A549 (cell line): Measurements from ENCODE around the gene TLCD3B. TPM values are rescaled to one million over a fixed set of nuclear protein-coding genes. Genes with fewer than 3 reads are reported as not detected.
A peak's percentile ranks its signal among the peaks of the same experiment; 100 is the strongest.

Experiments
- ATAC-seq, 2 experiments: fragments of 200-7000 bp in 1 of 2; fragments of >200 bp in 1 of 2; cut with Nextera tagmentation in 1 of 2; cut with Tn5 transposase in 1 of 2; 3 replicates each; pipeline versions ENCODE4 v1.8.0 to v1.9.1; 2018 to 2020; ENCODE audit warnings: mild to moderate bottlenecking in 1 of 2, moderate library complexity in 1 of 2
- CTCF ChIA-PET: fragments of 300-600 bp; sonication (Branson Sonifier 250); formaldehyde crosslinking; extraction: SDS; loops from one replicate; lab custom pipeline; 2021; ENCODE audit warnings: antibody characterized with exemption, inconsistent platforms; lab: Yijun Ruan, JAX
- POLR2A ChIA-PET: fragments of 350-600 bp; formaldehyde crosslinking; extraction: SDS; loops from one replicate; lab custom pipeline; 2021; ENCODE audit warnings: antibody characterized with exemption, inconsistent platforms; lab: Yijun Ruan, JAX
- DNase-seq, 2 experiments: peaks; one replicate each; pipeline versions ENCODE4 v3.0.0 to v3.0.0-alpha.2; 2011 to 2016; ENCODE audit warnings: low read depth in 1 of 2, low spot score in 1 of 2
- FAIRE-seq: peaks from 2 replicates; lab custom pipeline; 2011; peaks lifted over from hg19 to GRCh38; lab: Jason Lieb, UNC
- H3K27ac ChIP-seq, 2 experiments: fragments of >200 bp; sonication (Bioruptor Twin); formaldehyde crosslinking; 3 replicates each; pipeline ENCODE4 v1.5.1; 2016 to 2017
- H3K4me1 ChIP-seq: fragments of >200 bp; sonication (Bioruptor Twin); formaldehyde crosslinking; 3 replicates; pipeline ENCODE4 v1.6.1; 2016
- H3K4me2 ChIP-seq: fragments of >200 bp; sonication (Bioruptor Twin); formaldehyde crosslinking; 3 replicates; pipeline ENCODE4 v1.6.1; 2016
- H3K4me3 ChIP-seq: fragments of >200 bp; sonication (Bioruptor Twin); formaldehyde crosslinking; 3 replicates; pipeline ENCODE4 v1.5.1; 2016
- H3K9me3 ChIP-seq: fragments of >200 bp; sonication (Bioruptor Twin); formaldehyde crosslinking; 3 replicates; pipeline ENCODE4 v1.6.1; 2016
- BHLHE40 ChIP-seq: IDR thresholded peaks from 2 replicates; pipeline ENCODE4 v1.6.1; 2012; ENCODE audit warnings: low read depth, low read length, inconsistent platforms
- CBX2 ChIP-seq: fragments of 200-600 bp; sonication (generic); IDR thresholded peaks from 2 replicates; pipeline ENCODE4 v1.6.1; 2016; ENCODE audit warnings: low read depth, mild to moderate bottlenecking, borderline replicate concordance
- CBX8 ChIP-seq: fragments of 200-600 bp; sonication (generic); IDR thresholded peaks from 2 replicates; pipeline ENCODE4 v1.6.1; 2016
- CEBPB ChIP-seq, 2 experiments: fragments of >200 bp in 1 of 2; sonication (Bioruptor Twin) in 1 of 2; formaldehyde crosslinking in 1 of 2; IDR thresholded peaks; 2 replicates each; pipeline ENCODE4 v1.6.1; 2012 to 2016
- EHMT2 ChIP-seq: fragments of 200-600 bp; sonication (generic); IDR thresholded peaks from 2 replicates; pipeline ENCODE4 v1.6.1; 2016; ENCODE audit warnings: antibody characterized with exemption, low read depth, mild to moderate bottlenecking, moderate library complexity
- ESRRA ChIP-seq: fragments of 150-350 bp; IDR thresholded peaks from 2 replicates; pipeline ENCODE4 v1.6.1; 2014; ENCODE audit warnings: mild to moderate bottlenecking, low read length, borderline replicate concordance
- FOSB ChIP-seq: fragments of 250-450 bp; sonication (Bioruptor Pico); IDR thresholded peaks from 2 replicates; pipeline ENCODE4 v1.5.0; 2020; ENCODE audit warnings: mild to moderate bottlenecking, moderate library complexity
- NFE2L2 ChIP-seq: fragments of 150-350 bp; conservative IDR thresholded peaks from 2 replicates; pipeline ENCODE4 v1.6.1; 2014; ENCODE audit warnings: low read length
- RFX5 ChIP-seq: fragments of 450-650 bp; IDR thresholded peaks from 2 replicates; pipeline ENCODE4 v1.7.1; 2014; ENCODE audit warnings: antibody characterized with exemption, mild to moderate bottlenecking, moderate library complexity
- TP53 ChIP-seq: fragments of 250-450 bp; sonication (Bioruptor Pico); IDR thresholded peaks from 2 replicates; pipeline ENCODE4 v1.5.0; 2021; ENCODE audit warnings: mild to moderate bottlenecking, moderate library complexity
- ZC3H11A ChIP-seq: fragments of 450-650 bp; IDR thresholded peaks from 2 replicates; pipeline ENCODE4 v1.6.1; 2014; ENCODE audit warnings: antibody characterized with exemption, mild to moderate bottlenecking
- WGBS: methylation state at CpG from one replicate; pipeline ENCODE4 v1.1.6; 2017; ENCODE audit errors: missing lambda C conversion rate; 5-methylcytosine and 5-hydroxymethylcytosine counted together
- polyA plus RNA-seq, 4 experiments: library from polyadenylated mRNA; depleted of rRNA in 3 of 4; stranded (reverse); fragments of >200 nt; fragmentation: RNase III in 1 of 4; extraction: RNeasy Plus Mini Kit Qiagen cat#74134 plus additional on column Dnase treatment in 1 of 4; gene quantifications; 2 replicates in 3 of 4; 3 replicates in 1 of 4; pipeline ENCODE4 v1.2.3, GENCODE V29; 2011 to 2017
- TF ChIP-seq, protein P1 (sequence below): IDR thresholded peaks from 2 replicates; pipeline ENCODE4 v1.6.1; 2012
- TF ChIP-seq, protein P2 (sequence below): IDR thresholded peaks from 2 replicates; pipeline ENCODE4 v1.6.1; 2012
- TF ChIP-seq, protein P3 (sequence below): IDR thresholded peaks from 2 replicates; pipeline ENCODE4 v1.6.1; 2012; ENCODE audit warnings: low read depth, borderline replicate concordance
- TF ChIP-seq, protein P4 (sequence below): fragments of 250-450 bp; sonication (Bioruptor Pico); IDR thresholded peaks from 2 replicates; pipeline ENCODE4 v1.5.0; 2020; ENCODE audit warnings: low read depth, mild to moderate bottlenecking, moderate library complexity

Gene TLCD3B
- polyA plus RNA-seq, 2 of the 4 experiments (the other 2 are of a cell fraction) = 0.30 to 0.68 TPM

DNA sequence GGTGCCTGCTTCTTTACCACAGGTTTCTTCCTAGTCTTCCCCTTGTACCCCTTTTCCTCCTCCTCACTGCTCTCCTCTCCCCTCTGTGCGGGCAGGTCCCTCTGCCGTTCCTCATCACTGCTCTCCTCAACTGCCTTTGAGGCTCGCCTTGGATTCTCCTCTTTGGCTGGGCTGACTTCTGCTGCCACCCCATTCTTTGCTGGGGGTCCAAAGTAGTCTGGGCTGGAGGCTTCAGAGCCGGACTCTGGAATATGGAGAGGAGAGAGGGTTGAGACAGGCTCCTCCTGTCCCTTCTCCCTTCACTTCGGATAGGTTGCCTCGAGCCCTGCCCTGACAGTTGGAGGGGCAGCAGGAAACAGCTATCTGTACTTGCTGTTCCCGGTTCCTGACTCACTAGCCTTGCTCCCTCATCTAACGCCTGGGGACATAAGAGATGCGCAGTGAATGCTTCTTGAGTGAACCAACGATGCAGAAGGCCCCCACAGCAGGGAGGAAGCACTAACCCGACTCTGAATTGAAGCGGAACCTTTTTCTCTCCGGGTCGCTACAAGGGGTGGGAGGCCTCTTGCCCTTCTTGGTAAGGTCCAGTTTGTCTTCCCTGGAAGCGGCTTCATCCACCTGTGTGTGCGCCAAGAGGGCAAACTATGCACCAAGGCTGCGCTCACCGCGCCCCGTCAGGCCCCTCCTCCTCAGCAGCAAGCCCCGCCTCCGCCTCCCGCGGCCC, 36.3 kb downstream of the TLCD3B start:
- CTCF ChIA-PET = interaction anchor here (0.8 to 6.3 kb wide), 10 partner anchors 11 to 148 kb away, joined by 3 to 39 read pairs (median 3); no protein-coding TSS in a partner anchor
- H3K9me3 ChIP-seq = no peaks in the 10 kb centered on the region
- ATAC-seq = peak; percentile 10; a peak in 5 of 6 replicates
- peak overlapping the region; percentile 89 for H3K4me3 ChIP-seq
- peak overlapping the region; percentile 92 for H3K4me2 ChIP-seq
- FAIRE-seq = no peak
- H3K4me1 ChIP-seq = peaks cover 14% of the 10 kb centered on the region
- POLR2A ChIA-PET = interaction anchor here (1.1 to 1.6 kb wide), 2 partner anchors 21 to 50 kb away, joined by 3 to 4 read pairs; partner anchors contain the start of gene TAOK2
- H3K27ac ChIP-seq = peak overlapping the region; percentile 94 to 97
- WGBS = 59% methylated on average over 19 of the region's 24 CpGs
- TF ChIP-seq, protein P1, sequence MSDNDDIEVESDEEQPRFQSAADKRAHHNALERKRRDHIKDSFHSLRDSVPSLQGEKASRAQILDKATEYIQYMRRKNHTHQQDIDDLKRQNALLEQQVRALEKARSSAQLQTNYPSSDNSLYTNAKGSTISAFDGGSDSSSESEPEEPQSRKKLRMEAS = no peak
- TF ChIP-seq, protein P2, sequence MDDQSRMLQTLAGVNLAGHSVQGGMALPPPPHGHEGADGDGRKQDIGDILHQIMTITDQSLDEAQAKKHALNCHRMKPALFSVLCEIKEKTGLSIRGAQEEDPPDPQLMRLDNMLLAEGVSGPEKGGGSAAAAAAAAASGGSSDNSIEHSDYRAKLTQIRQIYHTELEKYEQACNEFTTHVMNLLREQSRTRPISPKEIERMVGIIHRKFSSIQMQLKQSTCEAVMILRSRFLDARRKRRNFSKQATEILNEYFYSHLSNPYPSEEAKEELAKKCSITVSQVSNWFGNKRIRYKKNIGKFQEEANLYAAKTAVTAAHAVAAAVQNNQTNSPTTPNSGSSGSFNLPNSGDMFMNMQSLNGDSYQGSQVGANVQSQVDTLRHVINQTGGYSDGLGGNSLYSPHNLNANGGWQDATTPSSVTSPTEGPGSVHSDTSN = no peak
- no peak for TF ChIP-seq TP53 (CRISPR knock-in tag)
- no peak for TF ChIP-seq ZC3H11A
- DNase-seq = no peak

DNA sequence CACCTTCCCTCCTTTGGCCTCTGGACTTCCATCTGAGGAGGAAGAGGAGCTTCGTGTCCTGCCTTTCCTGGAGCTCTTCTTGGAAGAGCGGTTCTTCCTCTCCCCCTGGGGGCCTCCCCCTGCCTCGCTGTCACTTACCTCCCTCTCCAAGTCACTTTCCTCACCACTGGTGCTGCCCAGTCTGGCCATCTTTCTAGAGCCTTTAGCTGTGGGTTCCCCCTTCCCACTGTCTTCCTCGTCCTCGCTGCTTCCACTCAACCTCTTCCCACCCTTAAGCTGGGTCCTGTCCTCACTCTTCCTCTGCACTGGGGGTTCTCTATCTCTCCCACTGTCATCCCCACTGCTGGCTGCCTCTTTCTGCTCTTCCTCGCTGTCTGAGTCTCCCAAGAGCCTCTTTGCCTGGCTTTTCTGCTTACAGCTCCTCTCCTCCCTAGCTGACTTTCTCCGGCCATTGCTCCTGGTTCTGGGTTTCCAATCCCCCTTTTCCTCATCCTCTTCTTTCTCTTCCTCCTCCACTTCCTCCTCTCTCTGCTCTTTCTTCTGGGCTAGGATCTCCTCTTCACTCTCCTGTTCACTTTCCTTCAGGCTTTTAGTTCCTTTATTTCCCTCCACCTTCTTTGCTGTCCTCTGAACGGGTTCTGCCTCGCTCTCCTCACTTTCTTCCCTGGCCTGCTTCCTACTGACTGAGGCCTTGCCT, 37.0 kb downstream of the TLCD3B start:
- Histone ChIP-seq H3K4me3 (no peak overlapping the region), H3K4me1 (peaks cover 14% of the 10 kb centered on the region), H3K4me2 (peak overlapping the region; percentile 92; the same call in 2 of the 3 replicates), H3K27ac (peak overlapping the region in 1 of 2 experiments; percentile 97; a peak in 1 of 6 replicates), H3K9me3 (no peaks in the 10 kb centered on the region)
- CTCF ChIA-PET = interaction anchor here (0.9 to 6.3 kb wide), 11 partner anchors 10 to 147 kb away, joined by 3 to 39 read pairs (median 4); no protein-coding TSS in a partner anchor
- TF ChIP-seq EHMT2 (no peak), FOSB (CRISPR knock-in tag) (no peak)
- no peak for DNase-seq
- ATAC-seq = no peak
- POLR2A ChIA-PET = interaction anchor here (0.8 to 1.2 kb wide), 3 partner anchors 9 to 71 kb away, joined by 3 to 6 read pairs (median 3); partner anchors contain the start of gene TAOK2
- no peak for FAIRE-seq
- 97% methylated on average over 9 of the region's 9 CpGs for WGBS

DNA sequence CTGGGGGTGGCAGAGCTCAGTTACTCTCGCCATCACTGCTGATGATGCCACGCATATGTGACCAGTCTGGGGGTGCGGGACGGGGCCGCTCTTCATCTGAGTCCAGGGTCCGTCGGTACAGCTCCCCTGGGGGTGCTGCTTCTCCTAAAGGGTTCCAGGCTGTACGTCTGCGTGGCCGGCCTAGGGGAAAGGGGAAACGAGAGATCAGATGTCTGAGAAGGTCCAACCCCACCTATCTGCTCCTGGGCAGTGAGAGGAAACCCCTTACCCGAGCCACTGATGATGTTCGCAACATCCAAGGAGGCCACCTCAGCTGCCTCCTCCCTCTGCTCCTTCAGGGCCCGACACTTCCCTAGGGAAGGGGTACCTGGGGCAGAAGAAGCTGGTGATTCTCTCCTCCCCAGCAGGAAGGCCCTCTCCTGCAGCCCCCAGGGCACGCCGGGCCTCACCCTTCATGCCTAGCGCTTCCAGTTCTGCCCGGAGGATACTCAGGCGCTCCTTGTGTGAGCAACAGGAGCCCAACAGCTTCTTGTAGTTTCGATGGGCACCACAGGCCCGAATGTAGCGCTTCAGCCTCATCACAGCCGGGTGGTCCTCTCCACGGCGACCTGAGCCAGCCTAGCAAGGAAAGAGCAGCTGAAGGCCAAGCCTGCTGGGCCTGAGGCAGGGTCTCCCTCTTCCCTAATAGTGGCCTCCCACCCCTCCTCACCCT, 37.7 kb downstream of the TLCD3B start:
- ChIA-PET POLR2A (interaction anchor here (0.8 to 1.2 kb wide), 3 partner anchors 8 to 71 kb away, joined by 3 to 6 read pairs (median 3); partner anchors contain the start of gene TAOK2), CTCF (interaction anchor here (0.6 to 6.3 kb wide), 14 partner anchors 10 to 398 kb away, joined by 3 to 39 read pairs (median 4); no protein-coding TSS in a partner anchor)
- Histone ChIP-seq H3K9me3 (no peaks in the 10 kb centered on the region), H3K4me1 (peaks cover 14% of the 10 kb centered on the region), H3K4me2 (no peak overlapping the region)
- 94% methylated on average over 25 of the region's 25 CpGs for WGBS
- FAIRE-seq (no peak), DNase-seq (no peak)
- TF ChIP-seq, protein P3, sequence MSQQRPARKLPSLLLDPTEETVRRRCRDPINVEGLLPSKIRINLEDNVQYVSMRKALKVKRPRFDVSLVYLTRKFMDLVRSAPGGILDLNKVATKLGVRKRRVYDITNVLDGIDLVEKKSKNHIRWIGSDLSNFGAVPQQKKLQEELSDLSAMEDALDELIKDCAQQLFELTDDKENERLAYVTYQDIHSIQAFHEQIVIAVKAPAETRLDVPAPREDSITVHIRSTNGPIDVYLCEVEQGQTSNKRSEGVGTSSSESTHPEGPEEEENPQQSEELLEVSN = no peak
- TF ChIP-seq RFX5 (no peak), TP53 (CRISPR knock-in tag) (no peak), ESRRA (no peak), NFE2L2 (no peak), EHMT2 (no peak), CEBPB (IDR thresholded peaks at IDR 0.05) (no peak), CBX2 (no peak), BHLHE40 (no peak), CBX8 (no peak)
- TF ChIP-seq, protein P1 = no peak
- TF ChIP-seq, protein P4, sequence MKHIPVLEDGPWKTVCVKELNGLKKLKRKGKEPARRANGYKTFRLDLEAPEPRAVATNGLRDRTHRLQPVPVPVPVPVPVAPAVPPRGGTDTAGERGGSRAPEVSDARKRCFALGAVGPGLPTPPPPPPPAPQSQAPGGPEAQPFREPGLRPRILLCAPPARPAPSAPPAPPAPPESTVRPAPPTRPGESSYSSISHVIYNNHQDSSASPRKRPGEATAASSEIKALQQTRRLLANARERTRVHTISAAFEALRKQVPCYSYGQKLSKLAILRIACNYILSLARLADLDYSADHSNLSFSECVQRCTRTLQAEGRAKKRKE (CRISPR knock-in tag) = no peak
- TF ChIP-seq, all 56 proteins: peak for 0
- H3K4me3 ChIP-seq = no peak overlapping the region
- H3K27ac ChIP-seq = no peak overlapping the region
- no peak for ATAC-seq
